ENCODE data around the gene MPV17L2. TPM values are rescaled to one million over a fixed set of nuclear protein-coding genes. Genes with fewer than 3 reads are reported as not detected.

Gene MPV17L2
- total RNA-seq, 1 experiment from 2014 or later = 13.3 TPM

DNA sequence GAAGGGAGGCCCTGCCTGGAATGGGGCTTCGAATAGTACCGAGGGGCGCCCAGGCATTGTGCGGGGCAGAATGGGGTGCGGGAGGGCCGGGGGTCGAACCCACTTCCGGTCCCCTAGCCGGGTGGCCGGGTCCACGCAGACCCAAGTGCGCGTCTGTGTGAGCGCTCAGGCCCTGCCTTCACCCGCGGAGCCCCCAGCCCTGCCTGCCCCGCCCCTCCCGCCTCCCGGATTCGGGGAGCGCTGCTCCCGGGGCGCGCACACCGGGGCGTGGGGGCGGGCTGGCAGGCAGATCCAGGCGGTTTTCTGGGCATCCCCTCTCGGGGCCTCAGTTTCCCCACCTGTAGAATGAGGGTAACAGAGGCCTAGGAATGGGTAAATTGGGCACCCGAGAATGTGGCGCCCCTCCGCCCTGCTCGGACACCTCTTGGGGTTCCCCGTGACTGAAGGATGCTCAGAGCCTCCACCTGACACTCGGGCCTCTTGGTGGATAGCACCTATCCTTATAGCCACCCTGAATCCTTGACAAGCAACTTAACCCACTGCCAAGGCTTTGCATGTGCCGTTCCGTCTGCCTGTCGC, 39.4 kb upstream of the MPV17L2 start:
- in situ Hi-C loops (cut with HindIII; ENCODE audit: low pct_unique_long_range_greater_than_20kb, low sequenced_read_pairs) (no loop called here), intact Hi-C loops (cut with micrococcal nuclease; ENCODE audit: unreplicated experiment) (no loop called here)
- Histone ChIP-seq H3K27ac (ENCODE audit: low read length) (peak overlapping the region; percentile 72), H3K27me3 (ENCODE audit: control insufficient read depth, insufficient read depth, low read length) (no peaks in the 10 kb centered on the region), H3K4me3 (ENCODE audit: low read depth in 2 of 2, low read length in 2 of 2) (peak overlapping the region; percentile 70 to 72), H3K4me1 (ENCODE audit: control insufficient read depth, insufficient read depth, low read length) (peaks cover 27% of the 10 kb centered on the region), H3K36me3 (ENCODE audit: control insufficient read depth, insufficient read depth, low read length) (peaks cover 2% of the 10 kb centered on the region; the same call in 1 of the 2 replicates), H3K9me3 (ENCODE audit: control insufficient read depth, insufficient read depth, low read depth, low read length) (no peaks in the 10 kb centered on the region)
- DNase-seq (ENCODE audit: low read depth, low spot score) (no peak), ATAC-seq (no peak)
- TF ChIP-seq, protein P1, sequence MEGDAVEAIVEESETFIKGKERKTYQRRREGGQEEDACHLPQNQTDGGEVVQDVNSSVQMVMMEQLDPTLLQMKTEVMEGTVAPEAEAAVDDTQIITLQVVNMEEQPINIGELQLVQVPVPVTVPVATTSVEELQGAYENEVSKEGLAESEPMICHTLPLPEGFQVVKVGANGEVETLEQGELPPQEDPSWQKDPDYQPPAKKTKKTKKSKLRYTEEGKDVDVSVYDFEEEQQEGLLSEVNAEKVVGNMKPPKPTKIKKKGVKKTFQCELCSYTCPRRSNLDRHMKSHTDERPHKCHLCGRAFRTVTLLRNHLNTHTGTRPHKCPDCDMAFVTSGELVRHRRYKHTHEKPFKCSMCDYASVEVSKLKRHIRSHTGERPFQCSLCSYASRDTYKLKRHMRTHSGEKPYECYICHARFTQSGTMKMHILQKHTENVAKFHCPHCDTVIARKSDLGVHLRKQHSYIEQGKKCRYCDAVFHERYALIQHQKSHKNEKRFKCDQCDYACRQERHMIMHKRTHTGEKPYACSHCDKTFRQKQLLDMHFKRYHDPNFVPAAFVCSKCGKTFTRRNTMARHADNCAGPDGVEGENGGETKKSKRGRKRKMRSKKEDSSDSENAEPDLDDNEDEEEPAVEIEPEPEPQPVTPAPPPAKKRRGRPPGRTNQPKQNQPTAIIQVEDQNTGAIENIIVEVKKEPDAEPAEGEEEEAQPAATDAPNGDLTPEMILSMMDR (IDR thresholded peaks at IDR 0.05) = no peak
- TF ChIP-seq, protein P2, sequence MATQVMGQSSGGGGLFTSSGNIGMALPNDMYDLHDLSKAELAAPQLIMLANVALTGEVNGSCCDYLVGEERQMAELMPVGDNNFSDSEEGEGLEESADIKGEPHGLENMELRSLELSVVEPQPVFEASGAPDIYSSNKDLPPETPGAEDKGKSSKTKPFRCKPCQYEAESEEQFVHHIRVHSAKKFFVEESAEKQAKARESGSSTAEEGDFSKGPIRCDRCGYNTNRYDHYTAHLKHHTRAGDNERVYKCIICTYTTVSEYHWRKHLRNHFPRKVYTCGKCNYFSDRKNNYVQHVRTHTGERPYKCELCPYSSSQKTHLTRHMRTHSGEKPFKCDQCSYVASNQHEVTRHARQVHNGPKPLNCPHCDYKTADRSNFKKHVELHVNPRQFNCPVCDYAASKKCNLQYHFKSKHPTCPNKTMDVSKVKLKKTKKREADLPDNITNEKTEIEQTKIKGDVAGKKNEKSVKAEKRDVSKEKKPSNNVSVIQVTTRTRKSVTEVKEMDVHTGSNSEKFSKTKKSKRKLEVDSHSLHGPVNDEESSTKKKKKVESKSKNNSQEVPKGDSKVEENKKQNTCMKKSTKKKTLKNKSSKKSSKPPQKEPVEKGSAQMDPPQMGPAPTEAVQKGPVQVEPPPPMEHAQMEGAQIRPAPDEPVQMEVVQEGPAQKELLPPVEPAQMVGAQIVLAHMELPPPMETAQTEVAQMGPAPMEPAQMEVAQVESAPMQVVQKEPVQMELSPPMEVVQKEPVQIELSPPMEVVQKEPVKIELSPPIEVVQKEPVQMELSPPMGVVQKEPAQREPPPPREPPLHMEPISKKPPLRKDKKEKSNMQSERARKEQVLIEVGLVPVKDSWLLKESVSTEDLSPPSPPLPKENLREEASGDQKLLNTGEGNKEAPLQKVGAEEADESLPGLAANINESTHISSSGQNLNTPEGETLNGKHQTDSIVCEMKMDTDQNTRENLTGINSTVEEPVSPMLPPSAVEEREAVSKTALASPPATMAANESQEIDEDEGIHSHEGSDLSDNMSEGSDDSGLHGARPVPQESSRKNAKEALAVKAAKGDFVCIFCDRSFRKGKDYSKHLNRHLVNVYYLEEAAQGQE (IDR thresholded peaks at IDR 0.05; ENCODE audit: insufficient read depth in 1 of 2, low read depth in 2 of 2, low read length in 1 of 2) = no peak
- CTCF ChIA-PET = no interaction called here
- no TSS peak for BruUV-seq (replicated peaks)
- POLR2A ChIA-PET = no interaction called here

DNA sequence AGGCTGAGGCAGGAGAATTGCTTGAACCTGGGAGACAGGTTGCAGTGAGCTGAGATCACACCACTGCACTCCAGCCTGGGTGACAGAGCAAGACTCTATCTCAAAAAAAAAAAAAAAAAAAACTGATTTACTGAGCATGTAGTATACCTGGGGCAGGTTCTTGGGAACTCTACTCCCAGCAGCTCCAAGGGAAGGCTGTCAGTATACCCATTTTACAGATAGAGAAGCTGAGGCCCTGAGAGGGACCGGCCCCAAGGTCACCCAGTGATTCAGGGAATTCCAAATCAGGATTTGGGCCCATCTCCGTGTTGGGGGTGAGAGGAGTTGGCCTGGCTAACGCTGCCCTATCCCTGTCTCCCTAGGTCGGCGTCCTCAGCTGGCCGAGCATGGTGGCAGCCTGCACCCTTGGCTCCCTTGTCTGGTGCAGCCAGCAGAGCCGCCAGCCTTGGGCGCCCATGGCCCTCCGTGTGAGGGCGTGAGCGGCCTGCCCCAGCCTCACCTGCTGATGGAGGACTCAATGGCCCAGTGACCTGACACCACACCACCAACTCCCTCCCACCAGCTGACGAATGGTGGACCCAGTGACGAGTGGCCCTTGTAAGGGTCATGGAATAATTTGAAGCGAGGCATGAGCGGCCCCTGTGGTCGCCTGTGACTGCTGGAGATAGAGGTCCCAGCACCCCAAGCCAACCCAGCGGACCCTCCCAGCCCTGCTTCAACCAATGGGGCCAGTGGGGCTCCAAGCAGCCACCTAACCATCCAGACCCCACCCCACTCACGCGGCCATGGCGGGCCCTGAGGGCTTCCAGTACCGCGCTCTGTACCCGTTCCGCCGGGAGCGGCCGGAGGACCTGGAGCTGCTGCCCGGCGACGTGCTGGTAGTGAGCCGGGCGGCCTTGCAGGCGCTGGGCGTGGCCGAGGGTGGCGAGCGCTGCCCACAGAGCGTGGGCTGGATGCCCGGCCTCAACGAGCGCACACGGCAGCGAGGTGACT, 37.6 kb upstream of the MPV17L2 start:
- no peak overlapping the region for H3K4me3 ChIP-seq (ENCODE audit: low read depth in 2 of 2, low read length in 2 of 2)
- POLR2A ChIA-PET = interaction anchor here (0.7 kb wide), 2 partner anchors 147 to 207 kb away, joined by 6 read pairs; no protein-coding TSS in a partner anchor
- H3K36me3 ChIP-seq (ENCODE audit: control insufficient read depth, insufficient read depth, low read length) = peaks cover 2% of the 10 kb centered on the region; the same call in 1 of the 2 replicates
- TF ChIP-seq POLR2AphosphoS5 (IDR thresholded peaks at IDR 0.05; ENCODE audit: low read depth, low read length) = no peak
- TF ChIP-seq, protein P1 (IDR thresholded peaks at IDR 0.05) = no peak
- TF ChIP-seq, protein P2 (IDR thresholded peaks at IDR 0.05; ENCODE audit: insufficient read depth in 1 of 2, low read depth in 2 of 2, low read length in 1 of 2) = no peak
- TF ChIP-seq TCF7L2 (IDR thresholded peaks at IDR 0.05; ENCODE audit: low read depth, low read length) = no peak
- TF ChIP-seq SIN3A (IDR thresholded peaks at IDR 0.05; ENCODE audit: borderline replicate concordance, insufficient read depth, low read depth, low read length) = no peak
- no peak for ATAC-seq
- in situ Hi-C loops (cut with HindIII; ENCODE audit: low pct_unique_long_range_greater_than_20kb, low sequenced_read_pairs) (no loop called here), intact Hi-C loops (cut with micrococcal nuclease; ENCODE audit: unreplicated experiment) (no loop called here)
- no peaks in the 10 kb centered on the region for H3K27me3 ChIP-seq (ENCODE audit: control insufficient read depth, insufficient read depth, low read length)
- CTCF ChIA-PET = no interaction called here
- no peaks in the 10 kb centered on the region for H3K9me3 ChIP-seq (ENCODE audit: control insufficient read depth, insufficient read depth, low read depth, low read length)
- H3K4me1 ChIP-seq (ENCODE audit: control insufficient read depth, insufficient read depth, low read length) = peaks cover 27% of the 10 kb centered on the region
- BruUV-seq (replicated peaks) = TSS peak; percentile 42
- no peak for DNase-seq (ENCODE audit: low read depth, low spot score)
- no peak overlapping the region for H3K27ac ChIP-seq (ENCODE audit: low read length)
